ENCODE measurements around the gene BACH2.

The BACH2 gene

DNA sequence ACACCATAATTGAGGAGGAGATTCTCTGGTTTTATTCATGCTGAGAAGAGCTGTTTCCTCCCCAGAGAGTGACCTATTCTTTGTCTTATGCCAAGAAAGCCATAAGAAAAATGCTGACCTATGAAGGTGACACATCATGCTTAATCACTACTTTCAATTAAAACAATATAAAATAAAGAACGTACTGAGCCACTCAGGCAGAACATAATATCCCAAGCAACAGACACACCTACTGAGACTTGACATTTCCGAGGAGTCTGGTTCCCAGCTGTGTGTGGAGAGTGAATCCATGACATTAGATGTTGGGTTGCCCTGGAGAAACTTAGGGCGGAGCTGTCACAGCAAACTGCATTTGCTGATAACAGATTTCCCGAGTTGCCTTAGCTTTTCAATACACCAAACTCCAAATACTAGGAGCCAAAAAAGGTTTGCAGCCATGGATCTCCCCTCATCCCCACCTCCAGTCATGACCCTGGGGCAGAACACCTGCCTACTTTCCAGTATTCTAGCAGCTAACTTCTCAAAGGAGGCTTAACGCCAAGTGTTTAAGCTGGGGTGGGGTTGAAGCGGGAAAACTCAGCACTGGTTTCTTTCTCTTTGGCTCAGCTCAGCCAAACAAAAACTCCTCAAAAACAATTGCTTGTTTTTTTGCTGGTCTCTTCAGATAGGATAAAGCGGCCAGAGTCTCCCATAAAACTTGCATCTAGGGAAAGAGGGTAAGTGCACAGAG is 92.2 kb downstream of the BACH2 start:
- no peak for DNase-seq

- DNase-seq: no peak
These were observed 93.0 kb downstream of the BACH2 start for GRCh38 chr6:90203672-90204071.

- DNase-seq: no peak
These were observed 94.5 kb downstream of the BACH2 start for GRCh38 chr6:90202156-90202555.

DNA sequence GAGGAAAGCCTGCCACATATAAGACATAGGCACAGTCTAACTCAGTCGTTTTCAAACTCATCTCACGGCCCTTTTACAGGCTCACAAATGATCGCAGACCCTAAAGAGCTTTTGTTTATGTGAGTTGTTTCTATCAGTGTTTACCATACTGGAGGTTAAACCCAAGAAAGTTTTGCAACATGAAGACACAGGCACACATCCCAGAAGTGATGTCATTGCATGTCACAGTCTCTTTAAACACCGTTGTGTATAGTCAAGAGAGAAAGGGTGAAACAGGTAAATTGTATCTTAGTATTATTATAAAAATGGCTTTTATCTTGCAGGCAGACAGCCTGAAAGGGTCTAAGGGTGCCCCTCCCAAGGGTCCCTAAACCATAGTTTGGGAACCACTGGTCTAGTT is 96.7 kb downstream of the BACH2 start:
- DNase-seq: no peak

DNA sequence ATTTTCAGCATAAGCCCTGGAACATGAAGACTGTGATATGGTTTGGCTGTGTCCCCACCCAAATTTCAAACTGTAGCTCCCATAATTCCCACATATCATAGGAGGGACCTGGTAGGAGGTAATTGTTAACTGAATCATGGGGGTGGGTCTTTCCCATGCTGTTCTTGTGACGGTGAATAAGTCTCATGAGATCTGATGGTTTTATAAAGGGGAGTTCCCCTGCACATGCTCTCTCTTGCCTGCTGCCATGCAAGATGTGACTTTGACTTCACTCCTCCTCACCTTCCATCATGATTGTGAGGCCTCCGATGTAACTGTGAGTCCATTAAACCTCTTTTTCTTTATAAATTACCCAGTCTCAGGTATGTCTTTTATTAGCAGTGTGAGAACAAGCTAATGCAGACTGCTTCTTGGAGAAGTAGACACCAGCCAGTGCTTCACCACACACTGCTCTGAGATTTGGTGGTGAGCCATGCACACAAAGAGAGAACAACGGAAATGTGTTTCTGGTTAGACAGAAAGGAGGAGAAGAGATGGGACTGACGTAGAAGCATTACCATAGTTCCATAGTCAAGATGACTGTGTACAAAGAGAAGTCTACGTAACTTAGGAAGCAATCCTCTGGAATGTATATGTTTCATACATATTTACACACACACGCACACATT is 97.8 kb downstream of the BACH2 start:
- no peak for DNase-seq

GRCh38 chr6:90197854-90198496 is 98.7 kb downstream of the BACH2 start:
- no peak for DNase-seq

- no peak for DNase-seq
These were observed 101.4 kb downstream of the BACH2 start for GRCh38 chr6:90195094-90195829.

DNA sequence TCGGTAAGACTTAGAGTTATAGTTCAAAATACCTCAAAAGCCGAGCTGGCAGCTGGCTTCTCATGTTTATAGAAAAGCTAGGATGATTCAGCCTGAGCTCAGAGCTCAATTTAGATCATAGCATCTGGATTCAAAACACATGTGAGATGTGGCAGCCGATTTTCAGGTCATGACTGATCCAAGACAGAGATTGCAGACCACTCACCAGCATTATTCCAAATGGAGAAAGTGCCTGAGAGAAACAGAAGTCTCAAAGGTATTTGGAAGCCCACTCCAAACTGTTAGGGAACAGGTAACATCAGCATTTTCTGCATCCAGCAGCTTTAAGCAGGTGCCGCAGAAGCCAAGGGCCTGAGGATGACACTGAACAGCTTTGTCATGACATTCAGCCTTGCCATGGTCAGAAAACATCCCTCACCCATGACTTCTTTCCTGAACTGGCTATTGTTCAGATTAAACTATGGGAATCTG is 102.2 kb downstream of the BACH2 start:
- no peak for DNase-seq

GRCh38 chr6:90193359-90193758 is 103.3 kb downstream of the BACH2 start:
- no peak for DNase-seq

DNA sequence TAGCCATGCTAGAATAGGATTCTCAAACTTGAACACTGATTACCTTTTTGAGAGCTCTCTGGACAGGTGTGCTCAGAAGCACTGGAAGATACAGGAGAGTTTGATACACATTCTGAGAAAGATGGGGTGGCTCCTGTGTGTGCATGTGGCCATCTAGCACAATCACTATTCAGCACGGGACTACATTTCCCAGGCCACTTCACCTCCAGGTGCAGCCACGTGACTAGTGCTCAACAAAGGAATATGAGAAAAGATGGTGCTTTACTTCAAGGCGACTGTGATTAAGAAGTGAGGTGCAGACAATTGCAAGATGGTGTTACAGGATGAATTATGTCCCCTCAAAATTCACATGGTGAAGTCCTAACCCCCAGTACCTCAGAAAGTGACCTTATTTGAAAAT is 103.8 kb downstream of the BACH2 start:
- DNase-seq: no peak

DNA sequence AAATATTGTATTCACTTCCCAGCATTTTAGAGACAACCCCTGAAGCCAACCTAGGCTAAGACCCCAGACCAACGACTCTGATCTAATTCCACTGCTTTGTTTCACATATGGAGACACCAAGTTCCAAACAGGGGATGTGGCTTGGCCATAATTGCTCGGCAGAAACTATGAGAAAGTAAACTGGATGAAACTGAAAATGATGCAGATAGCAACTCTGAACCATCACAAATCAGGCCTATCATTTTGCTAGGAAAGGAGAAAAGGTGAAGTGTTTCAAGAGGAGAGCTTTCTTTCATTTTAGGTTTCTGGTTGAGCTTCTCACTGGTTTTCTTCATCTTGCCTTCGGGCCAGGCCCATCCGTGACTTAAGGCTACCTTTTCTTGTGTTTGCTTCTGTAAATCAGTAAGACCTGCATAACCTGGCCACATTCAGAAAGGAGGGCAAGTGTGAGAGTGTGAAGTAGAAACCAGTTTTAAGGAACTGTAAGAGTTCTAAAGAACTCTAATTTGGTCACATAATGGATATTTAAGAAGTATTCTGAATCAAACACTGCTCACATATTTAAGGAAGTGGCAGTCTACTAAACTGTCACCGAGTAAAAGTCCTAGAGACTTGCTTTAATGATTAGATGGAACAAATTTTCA is 105.8 kb downstream of the BACH2 start:
- DNase-seq: no peak

DNA sequence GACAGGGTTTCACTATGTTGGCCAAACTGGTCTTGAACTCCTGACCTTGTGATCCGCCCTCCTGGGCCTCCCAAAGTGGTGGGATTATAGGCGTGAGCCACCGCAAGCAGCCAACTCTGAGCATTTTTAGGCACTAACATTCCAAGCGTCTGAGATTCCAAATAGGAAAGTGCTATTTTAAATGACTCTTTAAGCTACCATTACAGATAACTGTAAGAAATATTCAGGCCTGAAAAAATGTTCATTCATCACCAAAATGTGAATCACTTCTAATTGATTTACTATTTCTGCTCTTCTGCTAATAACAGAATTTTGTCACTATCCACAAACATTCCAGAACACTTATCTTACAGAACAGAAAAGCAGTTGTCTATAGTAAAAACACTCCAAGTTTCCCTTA is 106.5 kb downstream of the BACH2 start:
- no peak for DNase-seq

GRCh38 chr6:90187437-90188121 is 109.1 kb downstream of the BACH2 start:
- no peak for DNase-seq

- DNase-seq: no peak
These were observed 109.8 kb downstream of the BACH2 start for GRCh38 chr6:90186637-90187371.

GRCh38 chr6:90186026-90186425 is 110.6 kb downstream of the BACH2 start:
- no peak for DNase-seq

DNA sequence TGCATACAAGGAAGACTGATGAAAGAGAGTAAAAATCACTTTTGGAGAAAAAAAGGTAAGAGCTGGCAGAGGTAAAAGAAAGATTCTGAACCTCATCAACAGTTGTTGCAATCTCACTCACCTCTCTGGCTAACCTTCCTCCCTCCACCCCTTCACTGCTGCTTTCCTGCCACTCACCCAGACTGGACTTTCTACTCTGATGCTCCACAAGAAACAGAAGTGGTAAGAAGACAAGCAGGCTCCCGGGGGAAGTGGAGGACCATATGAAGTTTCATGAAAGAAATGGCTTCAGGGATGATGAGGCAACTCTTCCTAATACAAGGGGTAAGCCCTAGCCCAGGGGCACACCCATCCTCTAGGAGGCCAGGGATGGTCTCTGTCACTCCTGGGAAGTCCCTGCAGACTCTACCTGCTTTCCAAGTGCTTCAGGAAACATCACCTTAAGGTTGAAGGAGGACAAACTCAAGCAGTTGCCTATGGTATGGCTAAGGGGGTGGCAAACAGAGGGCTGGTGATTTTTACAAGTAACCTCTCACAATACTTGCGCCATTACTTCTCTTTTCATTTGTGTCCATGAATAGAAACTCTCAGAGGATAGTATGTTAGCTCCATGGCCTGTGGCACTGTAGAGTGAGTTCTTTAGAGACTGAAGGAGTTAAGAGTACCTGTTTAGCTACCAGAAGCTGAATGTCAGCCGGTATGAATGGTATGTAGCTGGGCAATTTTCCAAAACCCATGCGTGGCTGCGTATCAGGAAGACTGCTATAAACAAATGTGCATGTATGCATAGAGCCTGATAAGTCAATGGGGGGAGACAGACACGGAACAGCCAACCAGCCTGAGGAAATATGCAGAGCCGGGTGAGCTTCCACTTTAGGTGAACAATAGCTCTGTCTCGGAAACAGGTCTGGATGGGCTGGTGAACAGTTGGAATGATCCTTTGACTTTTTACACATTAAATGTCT is 112.0 kb downstream of the BACH2 start:
- no peak for DNase-seq

DNA sequence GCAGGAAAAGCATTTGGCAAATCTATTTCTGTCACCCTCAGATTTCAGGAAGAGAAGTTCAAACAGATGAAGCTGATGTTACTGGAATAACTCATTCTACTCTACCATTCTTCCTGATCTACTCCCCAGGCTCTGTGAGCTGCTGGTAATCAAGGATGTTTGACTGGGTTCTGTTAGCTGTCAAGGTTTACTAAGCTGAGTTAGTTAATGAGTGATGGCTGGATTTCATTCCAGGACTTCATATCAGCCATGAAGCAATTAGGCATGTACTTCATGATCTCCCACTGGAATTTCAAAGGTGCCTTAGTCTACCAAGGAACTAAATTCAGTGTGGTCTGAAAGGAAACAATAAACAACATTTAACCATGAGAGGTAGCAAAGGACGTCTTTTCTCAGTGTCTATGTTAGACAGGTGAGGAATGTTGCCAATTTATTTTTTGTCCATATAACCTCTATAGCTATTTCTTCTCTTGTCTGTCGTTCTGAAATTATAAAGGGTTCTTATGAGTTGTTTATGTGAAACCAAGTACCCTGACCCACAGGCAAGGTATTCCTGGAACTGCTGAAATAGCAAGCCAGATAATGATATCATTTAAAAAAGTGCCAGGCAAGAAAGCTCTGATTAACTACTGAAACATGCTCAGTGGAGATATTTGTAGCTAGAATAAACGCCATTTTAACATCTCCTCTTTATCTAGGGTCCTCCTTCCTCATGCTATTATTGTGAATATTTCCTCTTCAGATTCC is 112.9 kb downstream of the BACH2 start:
- DNase-seq: no peak

- no peak for DNase-seq
These were observed 116.1 kb downstream of the BACH2 start for GRCh38 chr6:90180526-90180925.
